ENCODE measurements around the gene WAPL. TPM values are rescaled to one million over a fixed set of nuclear protein-coding genes. Genes with fewer than 3 reads are reported as not detected.

Gene WAPL
- polyA plus RNA-seq, 3 donors, result 17.8 to 26.5 (median 18.3) TPM

- peaks cover 74 to 86% of the 10 kb centered on the region in 2 donors for H3K36me3 Mint-ChIP-seq
- Histone ChIP-seq H3K27ac (ENCODE audit: low read depth in 1 of 2, low read length in 2 of 2) (no peak overlapping the region), H3K4me1 (ENCODE audit: control insufficient read depth in 1 of 2, insufficient read depth in 2 of 2, low read length in 2 of 2) (no peaks in the 10 kb centered on the region), H3K79me2 (ENCODE audit: insufficient read depth, low read length) (no peaks in the 10 kb centered on the region), H2AFZ (ENCODE audit: insufficient read depth, low read depth, low read length, poor library complexity, severe bottlenecking) (no peak overlapping the region), H3K27me3 (ENCODE audit: control insufficient read depth in 2 of 2, insufficient read depth in 2 of 2, low read length in 2 of 2) (no peaks in the 10 kb centered on the region), H3K36me3 (replicated peaks in 1 of 2; ENCODE audit: control insufficient read depth in 1 of 2, insufficient read depth in 2 of 2, low read length in 2 of 2) (peaks cover 89 to 98% of the 10 kb centered on the region in 2 donors), H3K9ac (ENCODE audit: insufficient read depth, low read length, poor library complexity, severe bottlenecking) (no peak overlapping the region), H3K4me2 (replicated peaks; ENCODE audit: extremely low read depth, low read length, poor library complexity, severe bottlenecking) (no peak overlapping the region), H3K4me3 (replicated peaks in 1 of 3; ENCODE audit: low read depth in 2 of 3, low read length in 3 of 3) (no peak overlapping the region), H4K20me1 (ENCODE audit: insufficient read depth, low read length) (peaks cover 24% of the 10 kb centered on the region), H3K9me3 (replicated peaks in 1 of 2; ENCODE audit: control insufficient read depth in 1 of 2, insufficient read depth in 1 of 2, low read length in 2 of 2) (no peaks in the 10 kb centered on the region)
- no peaks in the 10 kb centered on the region for H3K9me3 Mint-ChIP-seq
- H3K27me3 Mint-ChIP-seq (ENCODE audit: low read depth in 3 of 3), result no peaks in the 10 kb centered on the region
- 100% methylated on average over 3 of the region's 10 CpGs for WGBS (ENCODE audit: insufficient coverage)
- intact Hi-C loops (cut with micrococcal nuclease), result no loop called here
- peak overlapping the region in 1 of 7 donors; percentile 17 for H3K27ac Mint-ChIP-seq
- no peak for DNase-seq
- H3K4me3 Mint-ChIP-seq, result no peak overlapping the region
- no peaks in the 10 kb centered on the region for H3K4me1 Mint-ChIP-seq
- TF ChIP-seq, protein P1, sequence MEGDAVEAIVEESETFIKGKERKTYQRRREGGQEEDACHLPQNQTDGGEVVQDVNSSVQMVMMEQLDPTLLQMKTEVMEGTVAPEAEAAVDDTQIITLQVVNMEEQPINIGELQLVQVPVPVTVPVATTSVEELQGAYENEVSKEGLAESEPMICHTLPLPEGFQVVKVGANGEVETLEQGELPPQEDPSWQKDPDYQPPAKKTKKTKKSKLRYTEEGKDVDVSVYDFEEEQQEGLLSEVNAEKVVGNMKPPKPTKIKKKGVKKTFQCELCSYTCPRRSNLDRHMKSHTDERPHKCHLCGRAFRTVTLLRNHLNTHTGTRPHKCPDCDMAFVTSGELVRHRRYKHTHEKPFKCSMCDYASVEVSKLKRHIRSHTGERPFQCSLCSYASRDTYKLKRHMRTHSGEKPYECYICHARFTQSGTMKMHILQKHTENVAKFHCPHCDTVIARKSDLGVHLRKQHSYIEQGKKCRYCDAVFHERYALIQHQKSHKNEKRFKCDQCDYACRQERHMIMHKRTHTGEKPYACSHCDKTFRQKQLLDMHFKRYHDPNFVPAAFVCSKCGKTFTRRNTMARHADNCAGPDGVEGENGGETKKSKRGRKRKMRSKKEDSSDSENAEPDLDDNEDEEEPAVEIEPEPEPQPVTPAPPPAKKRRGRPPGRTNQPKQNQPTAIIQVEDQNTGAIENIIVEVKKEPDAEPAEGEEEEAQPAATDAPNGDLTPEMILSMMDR (IDR thresholded peaks at IDR 0.05), result no peak
Measured at GRCh38 chr10:86461963-86462804, 59.4 kb downstream of the WAPL start.

DNA sequence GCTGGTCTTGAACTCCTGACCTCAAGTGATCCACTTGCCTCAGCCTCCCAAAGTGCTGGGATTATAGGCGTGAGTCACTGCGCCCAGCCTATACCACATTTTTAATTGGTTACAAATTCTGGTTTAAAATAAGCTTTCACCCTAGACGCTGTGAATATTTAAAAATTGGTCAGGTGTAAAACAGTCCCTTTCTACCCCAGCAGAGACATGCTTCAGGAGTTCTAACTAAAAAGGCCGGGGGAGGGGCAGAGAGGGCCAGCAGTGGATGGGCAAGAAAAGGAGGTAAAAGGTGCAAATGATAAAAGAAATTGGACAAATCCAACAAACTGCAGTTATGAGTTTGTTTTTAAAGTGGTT lies 70.0 kb downstream of the WAPL start:
- Histone ChIP-seq H4K20me1 (ENCODE audit: insufficient read depth, low read length) (peaks cover 7% of the 10 kb centered on the region), H3K27me3 (ENCODE audit: control insufficient read depth in 2 of 2, insufficient read depth in 2 of 2, low read length in 2 of 2) (no peaks in the 10 kb centered on the region), H3K4me2 (replicated peaks; ENCODE audit: extremely low read depth, low read length, poor library complexity, severe bottlenecking) (no peak overlapping the region), H3K36me3 (replicated peaks in 1 of 2; ENCODE audit: control insufficient read depth in 1 of 2, insufficient read depth in 2 of 2, low read length in 2 of 2) (peaks cover 48 to 66% of the 10 kb centered on the region in 2 donors), H3K9me3 (replicated peaks in 1 of 2; ENCODE audit: control insufficient read depth in 1 of 2, insufficient read depth in 1 of 2, low read length in 2 of 2) (no peaks in the 10 kb centered on the region), H3K27ac (ENCODE audit: low read depth in 1 of 2, low read length in 2 of 2) (peak overlapping the region in 1 of 2 donors; percentile 20), H2AFZ (ENCODE audit: insufficient read depth, low read depth, low read length, poor library complexity, severe bottlenecking) (no peak overlapping the region), H3K4me1 (ENCODE audit: control insufficient read depth in 1 of 2, insufficient read depth in 2 of 2, low read length in 2 of 2) (peaks cover 38% of the 10 kb centered on the region in 2 donors), H3K79me2 (ENCODE audit: insufficient read depth, low read length) (peaks cover 21% of the 10 kb centered on the region), H3K4me3 (replicated peaks in 1 of 3; ENCODE audit: low read depth in 2 of 3, low read length in 3 of 3) (no peak overlapping the region), H3K9ac (ENCODE audit: insufficient read depth, low read length, poor library complexity, severe bottlenecking) (no peak overlapping the region)
- H3K27ac Mint-ChIP-seq, result peak overlapping the region in 6 of 7 donors; percentile 13 to 95 (median 78)
- WGBS (ENCODE audit: insufficient coverage), result no CpG with 5 or more reads among the region's 4 CpGs
- H3K36me3 Mint-ChIP-seq, result peaks cover 61 to 88% of the 10 kb centered on the region in 2 donors
- H3K9me3 Mint-ChIP-seq, result peaks cover 0 to 4% (median 0%) of the 10 kb centered on the region in 7 donors
- H3K27me3 Mint-ChIP-seq (ENCODE audit: low read depth in 3 of 3), result no peaks in the 10 kb centered on the region
- TF ChIP-seq, protein P1 (IDR thresholded peaks at IDR 0.05), result no peak
- intact Hi-C loops (cut with micrococcal nuclease), result no loop called here
- no peak for DNase-seq
- H3K4me3 Mint-ChIP-seq, result no peak overlapping the region
- H3K4me1 Mint-ChIP-seq, result peaks cover 37% of the 10 kb centered on the region

Measured in CD14-positive monocyte (primary cell).